Panc1 (cell line): Measurements from ENCODE around the gene MMP28. TPM values are rescaled to one million over a fixed set of nuclear protein-coding genes. Genes with fewer than 3 reads are reported as not detected.

Source experiments
- ATAC-seq: fragments of 200-7000 bp; cut with Tn5 transposase; 2 replicates; pipeline ENCODE4 v1.9.1; 2020; ENCODE audit warnings: mild to moderate bottlenecking, moderate library complexity
- BruUV-seq: library from RNA; stranded (reverse); fragments of 400-500 nt; replicated peaks from 2 replicates; lab custom pipeline; 2021; lab: Mats Ljungman, UMichigan
- CTCF ChIA-PET: fragments of 300-600 bp; sonication (Branson Sonifier 250); formaldehyde crosslinking; loops from one replicate; lab custom pipeline; 2022; ENCODE audit warnings: antibody characterized with exemption; lab: Charles Lee
- POLR2A ChIA-PET: fragments of 300-600 bp; sonication (Branson Sonifier 250); formaldehyde crosslinking; loops from one replicate; lab custom pipeline; 2022; ENCODE audit warnings: antibody characterized with exemption; lab: Charles Lee
- DNase-seq: peaks from one replicate; pipeline ENCODE4 v3.0.0-alpha.2; 2010; ENCODE audit warnings: low read depth, low spot score
- H3K27ac ChIP-seq: 2 replicates; pipeline ENCODE4 v1.5.1; 2011; ENCODE audit warnings: mild to moderate bottlenecking, low read length, inconsistent platforms
- H3K27me3 ChIP-seq: fragments of 200-500 bp; sonication (Bioruptor generic); 2 replicates; pipeline ENCODE4 v1.6.0; 2014; ENCODE audit warnings: low read length, inconsistent platforms; ENCODE audit not compliant: control insufficient read depth, insufficient read depth
- H3K36me3 ChIP-seq: fragments of 200-500 bp; sonication (Bioruptor generic); 2 replicates; pipeline ENCODE4 v1.5.1; 2014; ENCODE audit warnings: inconsistent platforms, mild to moderate bottlenecking, low read length, moderate library complexity; ENCODE audit not compliant: control insufficient read depth, insufficient read depth
- H3K4me1 ChIP-seq: 2 replicates; pipeline ENCODE4 v1.5.1; 2011; ENCODE audit warnings: inconsistent platforms, mild to moderate bottlenecking, low read length, moderate library complexity; ENCODE audit not compliant: control insufficient read depth, insufficient read depth
- H3K4me3 ChIP-seq, 2 experiments: 2 replicates each; pipeline ENCODE4 v1.5.1; 2011 to 2012; ENCODE audit warnings: low read depth in 2 of 2, low read length in 2 of 2, mild to moderate bottlenecking in 2 of 2, inconsistent platforms in 1 of 2, moderate library complexity in 1 of 2
- H3K9me3 ChIP-seq: fragments of 200-500 bp; sonication (Bioruptor generic); 2 replicates; pipeline ENCODE4 v1.5.1; 2014; ENCODE audit warnings: low read depth, mild to moderate bottlenecking, inconsistent platforms, low read length, moderate library complexity; ENCODE audit not compliant: control insufficient read depth, insufficient read depth
- POLR2AphosphoS5 ChIP-seq: IDR thresholded peaks from 2 replicates; pipeline ENCODE4 v1.6.1; 2012; ENCODE audit warnings: mild to moderate bottlenecking, low read depth, low read length, moderate library complexity
- SIN3A ChIP-seq: IDR thresholded peaks from 2 replicates; pipeline ENCODE4 v1.6.1; 2012; ENCODE audit warnings: low read depth, mild to moderate bottlenecking, low read length, moderate library complexity, borderline replicate concordance; ENCODE audit not compliant: insufficient read depth
- TCF7L2 ChIP-seq: IDR thresholded peaks from 2 replicates; pipeline ENCODE4 v1.6.1; 2011; ENCODE audit warnings: mild to moderate bottlenecking, low read depth, low read length, inconsistent platforms
- in situ Hi-C: cut with HindIII; loops from 2 replicates; pipeline ENCODE4 v1.10.0; 2016; ENCODE audit warnings: low sequenced_read_pairs, low pct_unique_long_range_greater_than_20kb
- intact Hi-C: fragments of 100-400 bp; cut with micrococcal nuclease; formaldehyde crosslinking; loops from one replicate; pipeline ENCODE4 v1.10.0; 2022; ENCODE audit not compliant: unreplicated experiment
- total RNA-seq: library from RNA; stranded (reverse); gene quantifications from one replicate; pipeline ENCODE4 v1.2.1, GENCODE V29; 2021; ENCODE audit not compliant: unreplicated experiment
- TF ChIP-seq, protein P1 (sequence below), 2 experiments: IDR thresholded peaks; 2 replicates each; pipeline ENCODE4 v1.6.1; 2011 to 2012; ENCODE audit warnings: low read depth in 2 of 2, control low read depth in 1 of 2, low read length in 1 of 2, mild to moderate bottlenecking in 1 of 2, moderate library complexity in 1 of 2; ENCODE audit not compliant: insufficient read depth in 1 of 2
- TF ChIP-seq, protein P2 (sequence below): fragments of 450-650 bp; IDR thresholded peaks from 2 replicates; pipeline ENCODE4 v1.5.1; 2017; ENCODE audit warnings: mild to moderate bottlenecking

Gene MMP28
- total RNA-seq, 1 experiment from 2014 or later, result 1.6 TPM

DNA sequence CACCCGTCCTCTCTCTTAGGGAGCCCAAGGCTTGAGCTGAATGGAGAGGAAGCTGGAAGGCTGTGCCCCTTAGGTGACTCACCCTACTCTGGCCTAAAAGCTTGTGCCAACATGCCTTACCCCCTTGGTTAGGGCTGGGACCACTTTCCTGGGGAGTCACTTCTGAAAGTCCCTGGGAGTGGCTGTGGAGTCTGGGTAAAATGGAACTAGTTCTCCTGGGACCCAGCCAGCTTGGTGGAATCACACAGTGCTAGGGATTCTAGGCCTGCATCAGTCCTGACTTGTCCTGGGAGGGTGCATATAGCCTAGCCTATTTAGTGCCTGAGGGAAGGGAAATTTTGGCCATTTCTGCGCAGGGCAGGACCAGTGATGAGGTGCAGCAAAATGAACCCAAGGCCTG, 10.5 kb downstream of the MMP28 start:
- DNase-seq (no peak), ATAC-seq (no peak)
- Histone ChIP-seq H3K4me1 (peaks cover 31% of the 10 kb centered on the region), H3K9me3 (no peaks in the 10 kb centered on the region), H3K36me3 (no peaks in the 10 kb centered on the region), H3K27me3 (no peaks in the 10 kb centered on the region), H3K4me3 (no peak overlapping the region), H3K27ac (no peak overlapping the region)
- intact Hi-C loops, result no loop called here
- ChIA-PET POLR2A (interaction anchor here (1.4 kb wide), 1 partner anchor 12 kb away, joined by 3 read pairs; no protein-coding TSS in a partner anchor), CTCF (interaction anchor here (0.7 kb wide), 1 partner anchor 15 kb away, joined by 3 read pairs; no protein-coding TSS in a partner anchor)
- in situ Hi-C loops, result no loop called here
- BruUV-seq, result no TSS peak
- no peak for TF ChIP-seq POLR2AphosphoS5

DNA sequence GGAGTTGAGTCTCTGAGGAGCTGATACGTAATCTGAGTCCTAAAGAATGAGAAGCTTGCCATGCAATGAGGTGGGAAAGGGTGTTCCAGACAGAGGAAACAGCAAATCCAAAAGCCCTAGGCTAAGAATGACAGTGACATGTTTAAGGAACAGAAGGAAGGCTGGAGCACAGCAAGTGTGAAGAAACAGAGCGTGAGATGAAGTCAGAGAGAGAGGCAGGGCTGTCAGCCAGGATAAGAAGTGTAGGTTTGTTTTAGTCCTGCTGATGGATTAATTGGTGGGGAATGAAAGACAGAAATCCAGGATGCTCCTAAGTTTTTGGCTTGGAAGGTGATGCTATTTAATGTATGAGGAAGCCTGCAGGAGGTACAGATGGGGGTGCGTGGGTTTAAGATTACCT, 14.5 kb downstream of the MMP28 start:
- DNase-seq (no peak), ATAC-seq (no peak)
- TF ChIP-seq SIN3A (no peak), TCF7L2 (no peak), POLR2AphosphoS5 (no peak)
- TF ChIP-seq, protein P1, sequence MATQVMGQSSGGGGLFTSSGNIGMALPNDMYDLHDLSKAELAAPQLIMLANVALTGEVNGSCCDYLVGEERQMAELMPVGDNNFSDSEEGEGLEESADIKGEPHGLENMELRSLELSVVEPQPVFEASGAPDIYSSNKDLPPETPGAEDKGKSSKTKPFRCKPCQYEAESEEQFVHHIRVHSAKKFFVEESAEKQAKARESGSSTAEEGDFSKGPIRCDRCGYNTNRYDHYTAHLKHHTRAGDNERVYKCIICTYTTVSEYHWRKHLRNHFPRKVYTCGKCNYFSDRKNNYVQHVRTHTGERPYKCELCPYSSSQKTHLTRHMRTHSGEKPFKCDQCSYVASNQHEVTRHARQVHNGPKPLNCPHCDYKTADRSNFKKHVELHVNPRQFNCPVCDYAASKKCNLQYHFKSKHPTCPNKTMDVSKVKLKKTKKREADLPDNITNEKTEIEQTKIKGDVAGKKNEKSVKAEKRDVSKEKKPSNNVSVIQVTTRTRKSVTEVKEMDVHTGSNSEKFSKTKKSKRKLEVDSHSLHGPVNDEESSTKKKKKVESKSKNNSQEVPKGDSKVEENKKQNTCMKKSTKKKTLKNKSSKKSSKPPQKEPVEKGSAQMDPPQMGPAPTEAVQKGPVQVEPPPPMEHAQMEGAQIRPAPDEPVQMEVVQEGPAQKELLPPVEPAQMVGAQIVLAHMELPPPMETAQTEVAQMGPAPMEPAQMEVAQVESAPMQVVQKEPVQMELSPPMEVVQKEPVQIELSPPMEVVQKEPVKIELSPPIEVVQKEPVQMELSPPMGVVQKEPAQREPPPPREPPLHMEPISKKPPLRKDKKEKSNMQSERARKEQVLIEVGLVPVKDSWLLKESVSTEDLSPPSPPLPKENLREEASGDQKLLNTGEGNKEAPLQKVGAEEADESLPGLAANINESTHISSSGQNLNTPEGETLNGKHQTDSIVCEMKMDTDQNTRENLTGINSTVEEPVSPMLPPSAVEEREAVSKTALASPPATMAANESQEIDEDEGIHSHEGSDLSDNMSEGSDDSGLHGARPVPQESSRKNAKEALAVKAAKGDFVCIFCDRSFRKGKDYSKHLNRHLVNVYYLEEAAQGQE (IDR thresholded peaks at IDR 0.05; ENCODE audit: insufficient read depth in 1 of 2, low read depth in 2 of 2, low read length in 1 of 2), result no peak
- TF ChIP-seq, protein P2, sequence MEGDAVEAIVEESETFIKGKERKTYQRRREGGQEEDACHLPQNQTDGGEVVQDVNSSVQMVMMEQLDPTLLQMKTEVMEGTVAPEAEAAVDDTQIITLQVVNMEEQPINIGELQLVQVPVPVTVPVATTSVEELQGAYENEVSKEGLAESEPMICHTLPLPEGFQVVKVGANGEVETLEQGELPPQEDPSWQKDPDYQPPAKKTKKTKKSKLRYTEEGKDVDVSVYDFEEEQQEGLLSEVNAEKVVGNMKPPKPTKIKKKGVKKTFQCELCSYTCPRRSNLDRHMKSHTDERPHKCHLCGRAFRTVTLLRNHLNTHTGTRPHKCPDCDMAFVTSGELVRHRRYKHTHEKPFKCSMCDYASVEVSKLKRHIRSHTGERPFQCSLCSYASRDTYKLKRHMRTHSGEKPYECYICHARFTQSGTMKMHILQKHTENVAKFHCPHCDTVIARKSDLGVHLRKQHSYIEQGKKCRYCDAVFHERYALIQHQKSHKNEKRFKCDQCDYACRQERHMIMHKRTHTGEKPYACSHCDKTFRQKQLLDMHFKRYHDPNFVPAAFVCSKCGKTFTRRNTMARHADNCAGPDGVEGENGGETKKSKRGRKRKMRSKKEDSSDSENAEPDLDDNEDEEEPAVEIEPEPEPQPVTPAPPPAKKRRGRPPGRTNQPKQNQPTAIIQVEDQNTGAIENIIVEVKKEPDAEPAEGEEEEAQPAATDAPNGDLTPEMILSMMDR, result no peak
- in situ Hi-C loops, result no loop called here
- Histone ChIP-seq H3K9me3 (no peaks in the 10 kb centered on the region), H3K27me3 (no peaks in the 10 kb centered on the region), H3K4me1 (peaks cover 4% of the 10 kb centered on the region), H3K27ac (no peak overlapping the region), H3K4me3 (no peak overlapping the region), H3K36me3 (no peaks in the 10 kb centered on the region)
- ChIA-PET CTCF (interaction anchor here (0.6 kb wide), 1 partner anchor 23 kb away, joined by 10 read pairs; no protein-coding TSS in a partner anchor), POLR2A (no interaction called here)
- no TSS peak for BruUV-seq
- intact Hi-C loops, result no loop called here

DNA sequence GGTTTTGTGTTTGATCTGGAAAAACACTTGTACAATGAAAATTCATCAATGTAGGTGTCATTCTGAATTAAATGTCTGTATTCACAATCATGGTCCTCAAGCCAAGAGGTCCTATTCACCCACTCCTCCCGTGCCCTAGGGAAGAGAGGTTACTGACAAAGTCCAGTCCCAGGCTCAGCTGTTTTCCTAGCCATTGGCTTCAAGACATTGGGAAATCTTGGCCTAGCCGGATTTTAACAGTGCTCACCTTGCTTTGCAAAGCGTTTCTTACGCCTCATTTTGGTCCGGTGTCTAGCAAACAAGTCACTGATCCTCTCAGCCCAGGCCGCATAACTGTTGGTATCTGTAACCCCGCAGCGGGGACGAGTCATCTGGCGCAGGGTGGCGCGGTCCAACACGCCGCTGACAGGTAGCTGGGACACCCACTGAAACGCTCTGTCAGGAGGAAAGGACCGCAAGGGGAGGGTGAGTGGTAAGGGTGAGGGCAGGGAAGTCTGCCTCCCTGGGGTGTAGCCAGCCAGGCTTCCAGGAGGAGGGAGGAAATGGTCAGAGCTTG, 16.7 kb downstream of the MMP28 start:
- Histone ChIP-seq H3K4me1 (peaks cover 12% of the 10 kb centered on the region), H3K36me3 (no peaks in the 10 kb centered on the region), H3K9me3 (no peaks in the 10 kb centered on the region), H3K27ac (no peak overlapping the region), H3K27me3 (no peaks in the 10 kb centered on the region), H3K4me3 (no peak overlapping the region)
- no TSS peak for BruUV-seq
- TF ChIP-seq TCF7L2 (no peak), POLR2AphosphoS5 (no peak), SIN3A (no peak)
- TF ChIP-seq, protein P1 (IDR thresholded peaks at IDR 0.05; ENCODE audit: insufficient read depth in 1 of 2, low read depth in 2 of 2, low read length in 1 of 2), result no peak
- TF ChIP-seq, protein P2, result no peak
- intact Hi-C loops (no loop called here), in situ Hi-C loops (no loop called here)
- ChIA-PET POLR2A (no interaction called here), CTCF (no interaction called here)
- ATAC-seq (no peak), DNase-seq (no peak)
